Left kidney (tissue), 2 donors: ENCODE data around the gene RBM3. TPM values are rescaled to one million over a fixed set of nuclear protein-coding genes. Genes with fewer than 3 reads are reported as not detected.

ENCODE experiments used
- DNase-seq: peaks from one replicate; pipeline ENCODE4 v3.0.0-alpha.2; 2013
- polyA plus RNA-seq: library from polyadenylated mRNA; unstranded; fragments of 120-200 nt; gene quantifications from one replicate; pipeline ENCODE4 v1.2.1, GENCODE V29; 2013; ENCODE audit not compliant: insufficient read length

The RBM3 gene
- polyA plus RNA-seq, 1 donor, result 419 TPM

- DNase-seq, result no peak
Observed at GRCh38 chrX:48613502-48614160, 39.3 kb downstream of the RBM3 start.

GRCh38 chrX:48616576-48616975, 42.3 kb downstream of the RBM3 start:
- DNase-seq, result no peak

- no peak for DNase-seq
Observed at GRCh38 chrX:48617542-48618340, 43.5 kb downstream of the RBM3 start.

GRCh38 chrX:48626401-48627298, 52.4 kb downstream of the RBM3 start:
- DNase-seq, result no peak

Other genes with a start within 250 kb of the RBM3 start
- gene SSX3, start 217.8 kb upstream of the RBM3 start, polyA plus RNA-seq, result not detected
- gene SSX4, start 190.9 kb upstream of the RBM3 start, polyA plus RNA-seq, result not detected
- not detected for gene SSX4B, start 162.5 kb upstream of the RBM3 start, polyA plus RNA-seq
- gene SLC38A5, start 104.2 kb upstream of the RBM3 start, polyA plus RNA-seq, result 5.2 TPM
- 40.4 TPM for gene FTSJ1, start 98.3 kb upstream of the RBM3 start, polyA plus RNA-seq
- 7.0 TPM for gene PORCN, start 65.5 kb upstream of the RBM3 start, polyA plus RNA-seq
- 75.4 TPM for gene EBP, start 52.7 kb upstream of the RBM3 start, polyA plus RNA-seq
- gene TBC1D25, start 34.8 kb upstream of the RBM3 start, polyA plus RNA-seq, result 10.7 TPM
- gene WDR13, start 23.0 kb downstream of the RBM3 start, polyA plus RNA-seq, result 116 TPM
- gene WAS, start 109.3 kb downstream of the RBM3 start, polyA plus RNA-seq, result 2.6 TPM
- gene SUV39H1, start 122.2 kb downstream of the RBM3 start, polyA plus RNA-seq, result 8.0 TPM
- gene GLOD5, start 187.3 kb downstream of the RBM3 start, polyA plus RNA-seq, result 0.81 TPM
- gene GATA1, start 212.1 kb downstream of the RBM3 start, polyA plus RNA-seq, result 0.48 TPM
- 206 TPM for gene HDAC6, start 227.6 kb downstream of the RBM3 start, polyA plus RNA-seq